ENCODE measurements around the gene ECHDC3.

GRCh38 chr10:11720260-11720741 is 21.9 kb upstream of the ECHDC3 start:
- no peak for TF ChIP-seq EZH2 (IDR thresholded peaks at IDR 0.05)
- TF ChIP-seq CTCF (IDR thresholded peaks at IDR 0.05 in 2 of 3, conservative IDR thresholded peaks at IDR 0.05 in 1 of 3; ENCODE audit: borderline replicate concordance in 1 of 3, insufficient read depth in 1 of 3, low read depth in 2 of 3, low read length in 2 of 3) = no peak
- TF ChIP-seq JUND (IDR thresholded peaks at IDR 0.05) = no peak
- TF ChIP-seq ZFX (IDR thresholded peaks at IDR 0.05) = no peak
- TF ChIP-seq POLR2A (IDR thresholded peaks at IDR 0.05; ENCODE audit: borderline replicate concordance, extremely low read depth, insufficient read depth, insufficient read length) = no peak
- TF ChIP-seq ZBTB33 (IDR thresholded peaks at IDR 0.05; ENCODE audit: extremely low read depth, insufficient replicate concordance, low read length) = no peak
- no peak for TF ChIP-seq RAD21 (IDR thresholded peaks at IDR 0.05; ENCODE audit: low read depth)
- TF ChIP-seq POLR2AphosphoS5 (IDR thresholded peaks at IDR 0.05; ENCODE audit: low read depth, low read length) = no peak
